ENCODE results near the gene HNF1A. TPM values are rescaled to one million over a fixed set of nuclear protein-coding genes. Genes with fewer than 3 reads are reported as not detected.
A peak's percentile ranks its signal among the peaks of the same experiment; 100 is the strongest.

The HNF1A gene
- total and polyA plus RNA-seq, 2 donors (not counting 3 experiments of a cell fraction or from before 2014, with no cell fraction given), result not detected

GRCh38 chr12:121034616-121035305 is 56.4 kb downstream of the HNF1A start:
- POLR2A ChIA-PET, result interaction anchor here (0.7 kb wide), 1 partner anchor 27 kb away, joined by 4 read pairs; no protein-coding TSS in a partner anchor
- no TSS peak for BruUV-seq (replicated peaks)
- H2AFZ ChIP-seq (ENCODE audit: low read depth, low read length), result no peak overlapping the region
- no peak overlapping the region for H3K4me3 ChIP-seq (replicated peaks in 1 of 3; ENCODE audit: insufficient read depth in 1 of 3, low read depth in 1 of 3, low read length in 3 of 3)
- dilution Hi-C loops (cut with MboI; ENCODE audit: extremely low pct_ligation_motif_present, low sequenced_read_pairs), result no loop called here
- H3K9ac ChIP-seq (replicated peaks; ENCODE audit: extremely low read depth, insufficient read depth, low read length), result no peak overlapping the region
- no peaks in the 10 kb centered on the region for H3K9me1 ChIP-seq (replicated peaks; ENCODE audit: control insufficient read depth, extremely low read depth, insufficient read depth, low read length)
- H3K27ac ChIP-seq (ENCODE audit: insufficient read depth, low read depth, low read length), result no peak overlapping the region
- TF ChIP-seq, protein P1, sequence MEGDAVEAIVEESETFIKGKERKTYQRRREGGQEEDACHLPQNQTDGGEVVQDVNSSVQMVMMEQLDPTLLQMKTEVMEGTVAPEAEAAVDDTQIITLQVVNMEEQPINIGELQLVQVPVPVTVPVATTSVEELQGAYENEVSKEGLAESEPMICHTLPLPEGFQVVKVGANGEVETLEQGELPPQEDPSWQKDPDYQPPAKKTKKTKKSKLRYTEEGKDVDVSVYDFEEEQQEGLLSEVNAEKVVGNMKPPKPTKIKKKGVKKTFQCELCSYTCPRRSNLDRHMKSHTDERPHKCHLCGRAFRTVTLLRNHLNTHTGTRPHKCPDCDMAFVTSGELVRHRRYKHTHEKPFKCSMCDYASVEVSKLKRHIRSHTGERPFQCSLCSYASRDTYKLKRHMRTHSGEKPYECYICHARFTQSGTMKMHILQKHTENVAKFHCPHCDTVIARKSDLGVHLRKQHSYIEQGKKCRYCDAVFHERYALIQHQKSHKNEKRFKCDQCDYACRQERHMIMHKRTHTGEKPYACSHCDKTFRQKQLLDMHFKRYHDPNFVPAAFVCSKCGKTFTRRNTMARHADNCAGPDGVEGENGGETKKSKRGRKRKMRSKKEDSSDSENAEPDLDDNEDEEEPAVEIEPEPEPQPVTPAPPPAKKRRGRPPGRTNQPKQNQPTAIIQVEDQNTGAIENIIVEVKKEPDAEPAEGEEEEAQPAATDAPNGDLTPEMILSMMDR (IDR thresholded peaks at IDR 0.05; ENCODE audit: extremely low read depth in 1 of 2, insufficient read depth in 1 of 2, low read depth in 1 of 2, low read length in 2 of 2), result no peak
- TF ChIP-seq POLR2AphosphoS5 (IDR thresholded peaks at IDR 0.05; ENCODE audit: insufficient read depth, low read depth, low read length) (no peak), POLR2A (IDR thresholded peaks at IDR 0.05; ENCODE audit: low read depth, low read length) (no peak), MAX (IDR thresholded peaks at IDR 0.05; ENCODE audit: insufficient read depth, insufficient read length) (no peak), MYC (IDR thresholded peaks at IDR 0.05; ENCODE audit: low read depth, low read length) (no peak), GATA2 (IDR thresholded peaks at IDR 0.05; ENCODE audit: insufficient read depth, insufficient read length, low read depth, low read length) (no peak), EZH2 (IDR thresholded peaks at IDR 0.05; ENCODE audit: borderline replicate concordance, low read depth, low read length, severe bottlenecking) (no peak), JUN (IDR thresholded peaks at IDR 0.05; ENCODE audit: borderline replicate concordance, insufficient read depth, insufficient read length, low read depth) (no peak), FOS (IDR thresholded peaks at IDR 0.05; ENCODE audit: borderline replicate concordance, insufficient read depth, low read length) (no peak)
- CTCF ChIA-PET, result interaction anchor here (1.5 kb wide), 1 partner anchor 25 kb away, joined by 5 read pairs; no protein-coding TSS in a partner anchor
- DNase-seq (ENCODE audit: low read depth, low spot score), result no peak
- H3K9me3 ChIP-seq (replicated peaks; ENCODE audit: control insufficient read depth, insufficient read depth, low read length), result no peaks in the 10 kb centered on the region
- intact Hi-C loops (cut with micrococcal nuclease), result no loop called here
- peak; percentile 12 for FAIRE-seq
- no peaks in the 10 kb centered on the region for H3K36me3 ChIP-seq (ENCODE audit: control insufficient read depth in 2 of 2, extremely low read depth in 1 of 2, insufficient read depth in 2 of 2, low read length in 2 of 2)
- no peaks in the 10 kb centered on the region for H3K4me1 ChIP-seq (ENCODE audit: control insufficient read depth, extremely low read depth, insufficient read depth, low read length)
- no peaks in the 10 kb centered on the region for H3K79me2 ChIP-seq (ENCODE audit: control insufficient read depth, insufficient read depth, low read length)
- no peaks in the 10 kb centered on the region for H4K20me1 ChIP-seq (replicated peaks; ENCODE audit: control insufficient read depth, extremely low read depth, insufficient read depth, low read length)
- peaks cover 0 to 1% of the 10 kb centered on the region in 2 experiments for H3K27me3 ChIP-seq (ENCODE audit: control insufficient read depth in 2 of 2, insufficient read depth in 2 of 2, low read length in 2 of 2)
- no peak overlapping the region for H3K4me2 ChIP-seq (ENCODE audit: insufficient read depth, low read length)

Measured in endothelial cell of umbilical vein (primary cell).